Measurements from ENCODE around the gene SLC5A9. TPM values are rescaled to one million over a fixed set of nuclear protein-coding genes. Genes with fewer than 3 reads are reported as not detected.
A peak's percentile ranks its signal among the peaks of the same experiment; 100 is the strongest.

The SLC5A9 gene
- total and polyA plus RNA-seq, 12 donors: 0.06 to 0.59 (median 0.16) TPM; not detected in 7

DNA sequence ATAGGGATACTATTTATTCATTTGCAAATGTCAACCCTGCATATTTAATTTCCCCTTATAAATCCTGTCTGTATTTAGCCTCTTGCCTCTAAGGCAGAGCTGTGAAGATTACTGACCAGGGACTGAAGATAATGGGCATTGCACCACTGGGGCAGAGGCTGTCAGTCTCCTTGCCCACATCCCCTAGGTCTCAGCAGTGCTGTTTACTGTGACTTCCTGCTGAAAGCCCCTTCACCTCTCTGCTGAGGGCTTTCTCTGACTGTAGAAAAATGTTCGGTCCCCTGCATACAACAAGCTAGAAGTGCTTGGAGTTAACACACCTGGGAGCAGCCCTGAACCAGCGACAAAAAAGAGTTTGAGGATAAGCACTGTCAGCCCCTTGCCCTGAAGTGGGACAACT, 28.8 kb downstream of the SLC5A9 start:
- Histone ChIP-seq H3K36me3 (no peaks in the 10 kb centered on the region), H3K27ac (no peak overlapping the region), H3K4me1 (peaks cover 0 to 16% (median 0%) of the 10 kb centered on the region in 9 donors), H3K27me3 (no peaks in the 10 kb centered on the region), H3K9me3 (no peaks in the 10 kb centered on the region), H3K4me3 (no peak overlapping the region)
- intact Hi-C loops (cut with DNase I): no loop called here
- WGBS, 2 donors: 88 to 91% methylated on average over 2 of the region's 2 CpGs
- TF ChIP-seq, protein P1, sequence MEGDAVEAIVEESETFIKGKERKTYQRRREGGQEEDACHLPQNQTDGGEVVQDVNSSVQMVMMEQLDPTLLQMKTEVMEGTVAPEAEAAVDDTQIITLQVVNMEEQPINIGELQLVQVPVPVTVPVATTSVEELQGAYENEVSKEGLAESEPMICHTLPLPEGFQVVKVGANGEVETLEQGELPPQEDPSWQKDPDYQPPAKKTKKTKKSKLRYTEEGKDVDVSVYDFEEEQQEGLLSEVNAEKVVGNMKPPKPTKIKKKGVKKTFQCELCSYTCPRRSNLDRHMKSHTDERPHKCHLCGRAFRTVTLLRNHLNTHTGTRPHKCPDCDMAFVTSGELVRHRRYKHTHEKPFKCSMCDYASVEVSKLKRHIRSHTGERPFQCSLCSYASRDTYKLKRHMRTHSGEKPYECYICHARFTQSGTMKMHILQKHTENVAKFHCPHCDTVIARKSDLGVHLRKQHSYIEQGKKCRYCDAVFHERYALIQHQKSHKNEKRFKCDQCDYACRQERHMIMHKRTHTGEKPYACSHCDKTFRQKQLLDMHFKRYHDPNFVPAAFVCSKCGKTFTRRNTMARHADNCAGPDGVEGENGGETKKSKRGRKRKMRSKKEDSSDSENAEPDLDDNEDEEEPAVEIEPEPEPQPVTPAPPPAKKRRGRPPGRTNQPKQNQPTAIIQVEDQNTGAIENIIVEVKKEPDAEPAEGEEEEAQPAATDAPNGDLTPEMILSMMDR (IDR thresholded peaks at IDR 0.05): no peak
- DNase-seq (no peak), ATAC-seq (no peak)

DNA sequence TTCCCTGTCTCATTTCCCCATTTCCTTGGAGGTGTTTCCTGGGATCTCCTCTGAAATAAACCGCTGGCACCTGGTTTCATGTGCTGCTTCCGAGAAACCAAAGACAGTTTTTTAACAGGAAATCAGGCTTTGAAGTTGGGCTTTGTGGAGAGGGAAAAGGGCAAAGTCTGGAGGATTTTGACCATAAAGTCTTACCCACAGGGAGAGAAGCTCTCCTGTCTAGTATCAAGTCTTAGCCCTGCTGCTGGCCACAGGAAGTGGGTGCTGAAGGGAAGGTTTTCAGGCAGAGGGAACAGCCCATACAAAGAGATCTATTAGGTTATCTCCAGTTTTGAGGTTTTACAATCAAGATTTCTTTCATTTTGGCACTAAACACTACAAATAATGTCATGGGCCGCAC, 29.3 kb downstream of the SLC5A9 start:
- WGBS, 2 donors: 86 to 94% methylated on average over 3 of the region's 3 CpGs
- intact Hi-C loops (cut with DNase I): no loop called here

DNA sequence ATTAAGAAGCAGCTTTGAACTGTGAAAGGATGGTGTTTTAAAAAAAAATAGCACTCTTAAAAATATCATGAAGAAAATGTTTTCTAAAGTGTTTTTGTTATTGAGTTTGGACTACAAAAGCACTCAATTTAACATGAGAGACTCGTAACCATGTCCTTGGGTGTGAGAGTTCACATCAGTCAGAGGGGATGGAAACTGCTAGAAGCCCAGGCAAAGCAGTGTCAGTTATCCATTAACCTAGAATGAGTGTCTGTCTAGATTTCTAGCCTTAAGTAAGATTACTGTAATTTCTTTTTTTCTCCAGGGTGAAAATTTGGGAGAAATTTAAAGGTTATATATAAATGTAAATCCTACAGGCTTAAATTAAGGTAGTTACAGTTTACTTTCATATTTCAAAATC, 31.7 kb downstream of the SLC5A9 start:
- Histone ChIP-seq H3K27me3 (no peaks in the 10 kb centered on the region), H3K4me3 (no peak overlapping the region), H3K9me3 (no peaks in the 10 kb centered on the region), H3K27ac (no peak overlapping the region), H3K4me1 (peaks cover 0 to 9% (median 0%) of the 10 kb centered on the region in 9 donors), H3K36me3 (no peaks in the 10 kb centered on the region)
- 76 to 98% methylated on average over 1 of the region's 1 CpG for WGBS, 2 donors
- no peak for DNase-seq
- TF ChIP-seq, protein P1 (IDR thresholded peaks at IDR 0.05): no peak
- intact Hi-C loops (cut with DNase I): no loop called here
- no peak for ATAC-seq

More for the DNA sequence above, 29.3 kb downstream of the SLC5A9 start:
- Histone ChIP-seq H3K4me1 (peaks cover 0 to 11% (median 0%) of the 10 kb centered on the region in 9 donors), H3K36me3 (no peaks in the 10 kb centered on the region), H3K27me3 (no peaks in the 10 kb centered on the region), H3K4me3 (no peak overlapping the region), H3K9me3 (no peaks in the 10 kb centered on the region), H3K27ac (no peak overlapping the region)
- TF ChIP-seq, protein P1 (IDR thresholded peaks at IDR 0.05): no peak
- ATAC-seq (no peak), DNase-seq (no peak)

DNA sequence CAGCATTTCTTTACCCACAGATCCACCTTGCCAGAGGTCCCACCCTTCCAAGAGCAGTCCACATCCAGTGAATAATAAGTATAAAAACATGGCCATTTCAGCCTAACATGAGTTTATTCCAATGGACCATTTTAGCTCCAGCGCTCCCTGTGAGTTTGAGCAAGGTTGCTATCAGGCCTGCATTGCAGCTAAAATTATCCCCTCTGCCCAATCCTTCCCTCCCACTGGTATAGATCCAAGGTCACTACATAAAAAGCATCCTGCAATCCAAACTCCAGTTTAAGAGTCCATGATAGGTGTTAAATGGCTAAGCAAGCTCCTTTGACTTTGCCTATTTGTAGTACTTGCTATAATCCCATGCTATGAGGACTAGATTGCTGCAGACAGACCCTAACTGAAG, 35.6 kb downstream of the SLC5A9 start:
- 54 to 73% methylated on average over 1 of the region's 1 CpG for WGBS, 2 donors
- intact Hi-C loops (cut with DNase I): no loop called here
- TF ChIP-seq, protein P1 (IDR thresholded peaks at IDR 0.05): no peak
- no peak for DNase-seq
- no peaks in the 10 kb centered on the region for H3K27me3 ChIP-seq
- peaks cover 0 to 9% (median 0%) of the 10 kb centered on the region in 9 donors for H3K4me1 ChIP-seq
- peak in 4 of 8 donors; percentile 44 to 70 (median 62) for ATAC-seq
- no peaks in the 10 kb centered on the region for H3K36me3 ChIP-seq
- no peak overlapping the region for H3K4me3 ChIP-seq
- no peak overlapping the region for H3K27ac ChIP-seq
- H3K9me3 ChIP-seq: no peaks in the 10 kb centered on the region
